H1 (cell line): ENCODE data around the gene RNU1-4. TPM values are rescaled to one million over a fixed set of nuclear protein-coding genes. Genes with fewer than 3 reads are reported as not detected.
"Not testable (repeated sequence)": the region's sequence is repeated elsewhere in the genome, so short reads cannot be mapped to it uniquely, and the experiment has no call there.

Source experiments
- CTCF ChIA-PET: fragments of 300-600 bp; sonication (Branson Sonifier 250); formaldehyde crosslinking; loops from one replicate; lab custom pipeline; 2021; ENCODE audit not compliant: partially characterized antibody; lab: Charles Lee
- POLR2A ChIA-PET: fragments of 300-600 bp; sonication (Branson Sonifier 250); formaldehyde crosslinking; loops from one replicate; lab custom pipeline; 2021; ENCODE audit warnings: inconsistent platforms; ENCODE audit not compliant: partially characterized antibody; lab: Charles Lee
- DNase-seq, 2 experiments: peaks; one replicate each; pipeline versions ENCODE4 v3.0.0 to v3.0.0-alpha.2; 2010 to 2022; ENCODE audit warnings: low spot score in 2 of 2, low read depth in 1 of 2, mixed read lengths in 1 of 2
- FAIRE-seq: peaks from 2 replicates; lab custom pipeline; 2011; peaks lifted over from hg19 to GRCh38; lab: Jason Lieb, UNC
- H2AFZ ChIP-seq: 2 replicates; pipeline ENCODE4 v1.8.1; 2012; ENCODE audit warnings: low read length, inconsistent platforms
- H2AK5ac ChIP-seq: 2 replicates; pipeline ENCODE4 v1.6.1; 2013; ENCODE audit warnings: low read depth, low read length
- H2BK120ac ChIP-seq: replicated peaks from 2 replicates; pipeline ENCODE3; 2013; ENCODE audit warnings: low read depth, low read length, inconsistent platforms
- H2BK12ac ChIP-seq: 2 replicates; pipeline ENCODE4 v1.6.1; 2013; ENCODE audit warnings: low read depth, low read length
- H2BK15ac ChIP-seq: 2 replicates; pipeline ENCODE4 v1.6.1; 2013; ENCODE audit warnings: low read length
- H2BK20ac ChIP-seq: 2 replicates; pipeline ENCODE4 v1.6.1; 2013; ENCODE audit warnings: low read length
- H2BK5ac ChIP-seq: 2 replicates; pipeline ENCODE4 v1.6.1; 2013; ENCODE audit warnings: low read depth, low read length
- H3K14ac ChIP-seq: 2 replicates; pipeline ENCODE4 v1.6.1; 2013; ENCODE audit warnings: inconsistent platforms; ENCODE audit not compliant: insufficient read length
- H3K18ac ChIP-seq: 2 replicates; pipeline ENCODE4 v1.6.1; 2013; ENCODE audit warnings: low read length; ENCODE audit errors: extremely low read depth
- H3K23ac ChIP-seq: 2 replicates; pipeline ENCODE4 v1.6.1; 2013; ENCODE audit warnings: inconsistent platforms; ENCODE audit not compliant: insufficient read length
- H3K23me2 ChIP-seq: 2 replicates; pipeline ENCODE4 v1.6.1; 2013; ENCODE audit warnings: low read depth, low read length
- H3K27ac ChIP-seq: 2 replicates; pipeline ENCODE4 v1.6.1; 2011; ENCODE audit warnings: low read depth, low read length, inconsistent platforms
- H3K27me3 ChIP-seq, 4 experiments: replicated peaks in 1 of 4; 1 replicate in 1 of 4; 2 replicates in 3 of 4; pipeline versions ENCODE4 v1.6.1 to v1.8.1; 2011 to 2013; ENCODE audit warnings: low read length in 3 of 4, mild to moderate bottlenecking in 3 of 4, inconsistent platforms in 2 of 4, mixed read lengths in 2 of 4, moderate library complexity in 1 of 4; ENCODE audit not compliant: control insufficient read depth in 3 of 4, insufficient read depth in 3 of 4; ENCODE audit errors: extremely low read depth in 1 of 4
- H3K36me3 ChIP-seq, 4 experiments: 2 replicates each; pipeline versions ENCODE4 v1.6.1 to v1.8.1; 2011 to 2013; ENCODE audit warnings: mild to moderate bottlenecking in 4 of 4, low read length in 3 of 4, moderate library complexity in 2 of 4, control low read depth in 1 of 4, inconsistent platforms in 1 of 4; ENCODE audit not compliant: insufficient read depth in 4 of 4, control insufficient read depth in 2 of 4
- H3K4ac ChIP-seq: replicated peaks from 2 replicates; pipeline ENCODE3; 2013; ENCODE audit warnings: low read length, low read depth, mixed read lengths, inconsistent platforms; ENCODE audit not compliant: insufficient read length
- H3K4me1 ChIP-seq, 4 experiments: replicated peaks in 1 of 4; 1 replicate in 1 of 4; 2 replicates in 3 of 4; pipeline versions ENCODE4 v1.6.1 to v1.8.1; 2011 to 2013; ENCODE audit warnings: low read length in 3 of 4, inconsistent platforms in 2 of 4, mixed read lengths in 1 of 4; ENCODE audit not compliant: insufficient read depth in 4 of 4, control insufficient read depth in 3 of 4
- H3K4me2 ChIP-seq, 2 experiments: 2 replicates each; pipeline versions ENCODE4 v1.6.1 to v1.8.1; 2011 to 2013; ENCODE audit warnings: low read depth in 2 of 2, low read length in 2 of 2, control low read depth in 1 of 2, inconsistent platforms in 1 of 2, mild to moderate bottlenecking in 1 of 2; ENCODE audit not compliant: insufficient read depth in 1 of 2
- H3K4me3 ChIP-seq, 4 experiments: fragments of 200-600, 300-600 bp in 1 of 4; sonication (generic), shearing (Covaris generic), sonication (Bioruptor Twin) in 1 of 4; 2 replicates each; pipeline versions ENCODE4 v1.5.1 to v1.8.1; 2011 to 2016; ENCODE audit warnings: low read length in 4 of 4, low read depth in 3 of 4, control low read depth in 2 of 4, inconsistent platforms in 2 of 4, mild to moderate bottlenecking in 2 of 4, mixed read lengths in 1 of 4, moderate library complexity in 1 of 4; ENCODE audit not compliant: insufficient read depth in 2 of 4; ENCODE audit errors: extremely low read depth in 1 of 4
- H3K56ac ChIP-seq: replicated peaks from 2 replicates; pipeline ENCODE3; 2013; ENCODE audit warnings: low read depth, mild to moderate bottlenecking, mixed read lengths, low read length, inconsistent platforms; ENCODE audit not compliant: insufficient read length
- H3K79me1 ChIP-seq: 2 replicates; pipeline ENCODE4 v1.6.1; 2013; ENCODE audit warnings: low read depth, low read length, control low read depth
- H3K79me2 ChIP-seq, 2 experiments: 2 replicates each; pipeline versions ENCODE4 v1.6.1 to v1.8.1; 2012 to 2013; ENCODE audit warnings: low read length in 2 of 2, mild to moderate bottlenecking in 2 of 2, inconsistent platforms in 1 of 2; ENCODE audit not compliant: insufficient read depth in 2 of 2, control insufficient read depth in 1 of 2
- H3K9ac ChIP-seq, 4 experiments: replicated peaks in 1 of 4; 1 replicate in 1 of 4; 2 replicates in 3 of 4; pipeline versions ENCODE4 v1.6.1 to v1.8.1; 2011 to 2013; ENCODE audit warnings: low read depth in 3 of 4, low read length in 3 of 4, control low read depth in 2 of 4, mild to moderate bottlenecking in 2 of 4, moderate library complexity in 2 of 4, inconsistent platforms in 1 of 4; ENCODE audit errors: extremely low read depth in 1 of 4
- H3K9me3 ChIP-seq, 2 experiments: 2 replicates each; pipeline versions ENCODE4 v1.6.1 to v1.8.1; 2012 to 2013; ENCODE audit warnings: mild to moderate bottlenecking in 2 of 2, moderate library complexity in 2 of 2, control low read depth in 1 of 2, inconsistent platforms in 1 of 2, low read depth in 1 of 2, low read length in 1 of 2, mixed read lengths in 1 of 2; ENCODE audit not compliant: insufficient read depth in 2 of 2
- H4K20me1 ChIP-seq, 2 experiments: replicated peaks in 1 of 2; 2 replicates each; pipeline versions ENCODE3 to v1.8.1; 2011 to 2013; ENCODE audit warnings: inconsistent platforms in 2 of 2, low read length in 2 of 2, mild to moderate bottlenecking in 1 of 2; ENCODE audit not compliant: insufficient read depth in 2 of 2, control insufficient read depth in 1 of 2
- H4K5ac ChIP-seq: 2 replicates; pipeline ENCODE4 v1.6.1; 2013; ENCODE audit warnings: low read length, low read depth, mixed read lengths, inconsistent platforms; ENCODE audit not compliant: insufficient read length
- H4K8ac ChIP-seq: 2 replicates; pipeline ENCODE4 v1.8.0; 2013; ENCODE audit warnings: mild to moderate bottlenecking, moderate library complexity, low read length, inconsistent platforms; ENCODE audit not compliant: insufficient read depth; ENCODE audit errors: extremely low read depth
- H4K91ac ChIP-seq: replicated peaks from 2 replicates; pipeline ENCODE3; 2013; ENCODE audit warnings: low read length, mixed read lengths, inconsistent platforms; ENCODE audit not compliant: insufficient read length
- WGBS, 2 experiments: shearing (Covaris generic) in 1 of 2; methylation state at CpG; one replicate each; pipeline versions ENCODE4 v1.1.6 to v1.1.7; 2013 to 2015; ENCODE audit warnings: low lambda C conversion rate in 2 of 2, mixed read lengths in 2 of 2, inconsistent platforms in 1 of 2, low coverage in 1 of 2, missing lambda C conversion rate in 1 of 2; ENCODE audit not compliant: insufficient replicate concordance in 2 of 2, insufficient coverage in 1 of 2, insufficient read length in 1 of 2; ENCODE audit errors: extremely low coverage in 1 of 2, missing lambda C conversion rate in 1 of 2; 5-methylcytosine and 5-hydroxymethylcytosine counted together
- polyA plus RNA-seq, 7 experiments: library from polyadenylated mRNA; depleted of rRNA in 3 of 7; stranded (reverse) in 5 of 7; unstranded in 2 of 7; fragments of >200 nt in 5 of 7; fragments of 200-250 nt in 2 of 7; gene quantifications; 1 replicate in 5 of 7; 2 replicates in 1 of 7; 4 replicates in 1 of 7; pipeline versions ENCODE4 v1.2.1 to v1.2.3, GENCODE V29; 2011 to 2013; ENCODE audit warnings: missing spikeins in 2 of 7, mixed read lengths in 2 of 7
- total RNA-seq: library from RNA; stranded (reverse); fragmentation: NEBNext Ultra II Directional; extraction: Animal tissue kit (Norgen Biotek cat#: 25700); gene quantifications from 2 replicates; pipeline ENCODE4 v1.2.1, GENCODE V29; 2021

RNU1-4 gene
- total and polyA plus RNA-seq, 2 of the 8 experiments (the other 6 are each of a cell fraction or from before 2014, with no cell fraction given) = 145 to 1,303 TPM

DNA sequence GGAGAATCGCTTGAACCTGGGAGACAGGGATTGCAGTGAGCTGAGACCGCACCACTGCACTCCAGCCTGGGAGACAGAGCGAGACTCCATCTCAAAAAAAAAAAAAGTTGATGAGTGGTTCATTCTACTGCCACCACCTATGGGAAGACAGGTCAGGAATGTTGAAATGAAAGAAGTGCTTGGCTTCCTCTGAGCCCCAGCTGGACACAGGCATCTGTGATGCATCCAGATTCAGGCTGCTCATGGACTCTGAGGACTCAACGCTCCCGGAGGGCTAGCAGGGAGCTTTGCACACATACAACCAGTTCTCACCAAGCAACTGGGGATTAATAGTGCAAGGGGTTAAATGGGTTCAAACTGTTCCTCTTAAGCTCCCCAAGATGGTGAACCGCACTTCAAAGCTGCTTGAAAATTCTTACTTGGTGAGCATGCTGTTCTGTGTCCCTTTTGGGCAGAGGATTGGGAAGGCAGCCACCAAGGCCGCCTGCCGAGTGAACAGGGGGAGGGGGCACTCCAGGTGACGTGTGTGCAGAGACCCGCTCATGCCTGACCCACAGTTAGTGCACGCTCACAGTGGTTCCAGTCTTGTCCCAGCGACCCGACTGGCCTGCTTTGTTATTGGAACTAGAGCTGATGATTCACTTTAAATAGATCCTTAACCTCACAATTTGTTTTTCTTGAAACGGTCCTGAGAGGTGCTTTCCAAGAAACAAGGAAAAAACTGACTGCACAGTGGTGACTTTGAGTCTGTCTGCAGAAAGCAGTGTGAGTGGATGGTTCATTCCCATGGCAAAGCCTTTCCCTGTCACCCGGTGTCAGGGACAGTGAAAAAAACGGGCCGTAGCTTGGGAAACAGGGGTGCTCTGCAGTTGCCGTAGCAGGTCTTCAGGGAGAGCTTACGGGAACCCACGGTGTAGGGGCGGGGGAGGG lies 32.2 kb downstream of the RNU1-4 start:
- H3K27ac ChIP-seq, H3K4me2 ChIP-seq, H3K4me3 ChIP-seq, H2BK12ac ChIP-seq, H2BK5ac ChIP-seq, H3K4me1 ChIP-seq, DNase-seq, H4K91ac ChIP-seq, H3K23ac ChIP-seq, H2BK15ac ChIP-seq, H3K9ac ChIP-seq, H3K4ac ChIP-seq, CTCF ChIA-PET, H3K23me2 ChIP-seq, H3K27me3 ChIP-seq, H3K56ac ChIP-seq, FAIRE-seq, H3K79me1 ChIP-seq, H3K9me3 ChIP-seq, H3K14ac ChIP-seq, H3K36me3 ChIP-seq, H2BK20ac ChIP-seq, H2AFZ ChIP-seq, H3K18ac ChIP-seq, H3K79me2 ChIP-seq, H4K8ac ChIP-seq, H4K20me1 ChIP-seq, H2BK120ac ChIP-seq, H4K5ac ChIP-seq, POLR2A ChIA-PET, H2AK5ac ChIP-seq: not testable (repeated sequence)
- 89% methylated on average over 12 of the region's 21 CpGs; no CpG with 5 or more reads in 1 of the 2 experiments for WGBS, 2 experiments
